Stimulated activated CD4-positive, alpha-beta T cell treated with anti-CD3 and anti-CD28 coated beads, Interleukin-1b, Interleukin-23, amount 100 ng/mL, for 24 hours (primary cell): ENCODE measurements around the gene CERKL.

Experiments used
- DNase-seq, 4 experiments: peaks; one replicate each; pipeline ENCODE4 v3.0.0-alpha.2; 2020; ENCODE audit warnings: low read depth in 4 of 4, low spot score in 1 of 4

Gene CERKL

GRCh38 chr2:181575024-181575649, 81.8 kb downstream of the CERKL start:
- no peak for DNase-seq

DNA sequence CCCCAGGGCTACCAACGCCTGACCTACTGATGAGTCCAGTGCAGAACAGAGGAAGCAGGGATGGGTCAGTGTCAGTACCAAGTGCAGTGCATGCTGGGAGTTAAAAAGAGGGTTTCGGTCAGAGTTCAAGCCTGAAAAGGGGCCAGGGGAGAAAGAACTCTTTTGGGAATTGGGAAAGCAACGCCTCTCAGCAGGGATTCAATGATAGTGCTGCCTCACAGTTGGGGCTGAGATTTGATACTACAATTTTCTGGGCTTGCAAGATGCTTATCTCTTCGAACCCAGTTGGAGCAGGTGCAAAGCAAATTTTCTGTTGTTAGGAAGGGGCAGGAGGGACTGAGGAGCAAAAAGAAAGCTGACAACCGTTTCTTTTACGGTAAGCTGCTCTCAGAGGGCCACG, 82.6 kb downstream of the CERKL start:
- no peak for DNase-seq

DNA sequence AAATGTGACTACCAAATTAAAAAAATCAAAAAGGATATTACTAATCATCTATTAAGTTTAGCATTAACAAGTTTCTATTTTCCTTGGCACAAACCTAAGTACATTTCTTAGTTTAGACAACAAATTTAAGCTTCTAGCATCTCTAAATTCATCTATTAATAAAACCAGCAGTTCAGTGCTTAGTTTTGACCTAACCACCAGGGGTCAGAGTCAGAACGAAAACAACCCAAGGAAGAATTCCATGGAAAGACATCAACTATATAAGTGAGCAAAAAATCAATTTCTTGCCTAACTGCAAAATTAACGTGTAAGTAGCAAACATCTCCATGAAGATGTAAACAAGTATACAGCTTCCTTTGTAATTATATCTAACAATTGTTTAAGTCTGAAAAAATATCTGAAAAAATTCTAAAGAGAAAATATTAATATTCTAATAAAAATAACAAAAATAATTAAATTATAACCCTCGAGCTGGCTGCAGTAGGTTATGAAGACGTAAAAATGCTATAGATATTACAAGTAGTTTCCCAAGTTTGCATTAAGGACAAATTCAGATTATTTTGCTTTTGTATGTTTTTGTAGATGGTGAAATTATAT, 83.7 kb downstream of the CERKL start:
- no peak for DNase-seq

GRCh38 chr2:181570833-181571661, 85.9 kb downstream of the CERKL start:
- DNase-seq, result no peak

DNA sequence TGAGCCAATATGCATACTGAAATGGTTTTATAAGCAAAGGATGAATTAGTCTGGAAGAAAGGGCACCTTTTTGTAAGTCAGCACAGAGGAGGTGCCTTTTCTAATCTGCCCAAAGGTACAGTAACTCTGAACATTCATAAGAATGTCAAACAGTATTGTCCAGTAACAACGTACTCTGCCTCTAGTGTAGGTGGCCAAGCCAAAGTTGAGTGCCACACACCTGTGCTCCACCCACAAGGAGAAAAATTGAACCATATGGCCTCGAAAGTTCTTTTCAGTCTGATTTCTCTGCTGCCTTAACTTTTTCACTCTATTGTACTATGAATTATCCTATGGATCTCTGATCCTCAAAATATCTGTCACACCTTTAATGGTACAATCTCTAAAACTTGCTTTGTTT, 86.8 kb downstream of the CERKL start:
- DNase-seq, result no peak

DNA sequence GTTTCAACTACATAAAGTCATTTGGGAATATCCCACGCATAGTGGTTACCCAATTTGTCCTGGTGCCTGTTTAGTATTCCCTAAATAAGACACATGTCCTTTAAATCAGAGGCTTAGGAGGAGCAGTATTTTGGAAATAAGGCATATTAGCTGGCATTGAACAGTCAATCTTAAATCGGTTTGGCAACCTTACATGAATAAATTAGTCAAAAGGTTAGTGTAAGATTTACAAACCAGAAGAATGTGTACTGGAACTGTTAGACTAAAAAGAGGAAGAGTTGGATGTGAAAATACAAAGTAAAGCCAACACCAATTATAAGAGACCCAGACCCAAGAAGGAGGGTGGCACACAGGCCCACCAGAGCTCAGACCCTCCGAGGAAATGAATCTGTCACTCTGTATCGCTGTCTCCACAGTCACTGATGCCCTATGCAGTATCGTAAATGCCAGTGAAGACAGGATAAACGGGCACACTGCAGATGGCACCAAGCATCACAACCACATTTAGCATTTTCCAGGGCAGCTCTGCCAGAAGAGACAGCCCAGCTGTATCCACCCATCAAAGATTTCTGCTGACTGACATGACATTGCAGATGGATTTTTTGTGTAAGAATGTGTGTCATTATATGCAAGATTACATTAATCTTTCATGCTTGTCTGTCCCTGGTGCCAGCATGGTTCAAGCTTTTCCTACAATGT, 90.4 kb downstream of the CERKL start:
- DNase-seq, result no peak

- no peak for DNase-seq
These were observed 93.7 kb downstream of the CERKL start for GRCh38 chr2:181563101-181563692.

- no peak for DNase-seq
These were observed 98.5 kb downstream of the CERKL start for GRCh38 chr2:181558371-181558770.

GRCh38 chr2:181554061-181554830, 102.7 kb downstream of the CERKL start:
- no peak for DNase-seq

GRCh38 chr2:181553244-181553643, 103.7 kb downstream of the CERKL start:
- DNase-seq, result no peak

- DNase-seq, result no peak
These were observed 104.1 kb downstream of the CERKL start for GRCh38 chr2:181552808-181553207.

DNA sequence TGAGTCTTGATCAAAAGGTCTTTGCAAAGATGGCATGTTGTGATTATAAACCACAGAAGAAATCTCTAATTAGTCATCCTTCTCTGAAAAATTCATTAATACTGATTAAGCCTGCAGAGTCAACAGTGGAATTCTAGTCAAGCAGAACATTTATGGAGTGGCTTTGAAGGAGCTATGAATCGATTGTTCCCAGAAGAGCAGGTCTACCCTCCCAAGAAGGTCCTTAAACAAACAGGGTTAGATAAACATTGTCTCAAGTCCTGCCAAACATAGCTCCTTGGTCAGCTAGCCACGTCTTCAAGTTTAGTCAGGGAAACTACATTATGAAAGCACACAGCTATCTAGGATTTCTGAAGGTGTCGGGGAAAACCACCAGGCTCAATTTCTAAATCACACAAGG, 110.8 kb downstream of the CERKL start:
- DNase-seq, result no peak

GRCh38 chr2:181542170-181542569, 114.7 kb downstream of the CERKL start:
- DNase-seq, result no peak

GRCh38 chr2:181540421-181540820, 116.5 kb downstream of the CERKL start:
- DNase-seq, result no peak

DNA sequence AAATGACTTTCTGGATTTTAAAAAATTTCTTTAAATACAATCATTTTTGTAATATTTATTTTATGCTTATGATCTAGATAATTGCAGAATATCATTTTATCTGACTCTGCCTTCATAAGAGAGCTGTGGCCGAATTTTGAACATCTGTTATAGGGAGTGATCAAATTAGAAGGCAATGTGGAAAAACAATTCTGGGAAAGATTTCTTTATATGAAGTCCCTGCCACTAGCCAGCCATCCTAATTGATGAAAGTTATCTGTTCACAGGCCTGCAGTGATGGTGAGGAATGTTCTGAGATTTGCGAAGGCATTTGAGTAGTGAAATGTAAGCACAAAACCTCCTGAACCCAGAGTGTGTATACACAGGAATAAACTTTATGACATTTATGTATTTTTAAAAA, 120.2 kb downstream of the CERKL start:
- no peak for DNase-seq

- no peak for DNase-seq
These were observed 128.5 kb downstream of the CERKL start for GRCh38 chr2:181528441-181528840.

GRCh38 chr2:181527058-181527457, 129.8 kb downstream of the CERKL start:
- no peak for DNase-seq

DNA sequence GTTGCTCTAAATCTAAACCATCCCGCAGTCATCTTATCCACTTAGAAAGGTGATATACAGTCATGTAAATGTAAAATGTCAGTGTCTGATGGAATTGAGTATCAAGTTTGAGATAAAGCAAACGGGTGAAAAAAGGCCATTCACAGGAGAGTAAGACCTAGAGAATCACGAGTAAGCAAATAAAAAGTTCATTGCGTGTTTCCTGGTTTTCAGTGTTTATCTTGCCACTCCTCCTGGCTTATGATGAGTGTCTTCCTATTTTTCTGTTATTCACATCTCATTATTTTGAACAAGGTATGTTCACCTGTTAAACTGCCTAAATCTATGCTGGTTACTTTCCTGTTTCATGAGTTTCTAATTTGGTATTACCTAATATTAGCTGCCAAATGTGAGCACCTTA, 130.9 kb downstream of the CERKL start:
- no peak for DNase-seq

- no peak for DNase-seq
These were observed 133.1 kb downstream of the CERKL start for GRCh38 chr2:181523756-181524155.

DNA sequence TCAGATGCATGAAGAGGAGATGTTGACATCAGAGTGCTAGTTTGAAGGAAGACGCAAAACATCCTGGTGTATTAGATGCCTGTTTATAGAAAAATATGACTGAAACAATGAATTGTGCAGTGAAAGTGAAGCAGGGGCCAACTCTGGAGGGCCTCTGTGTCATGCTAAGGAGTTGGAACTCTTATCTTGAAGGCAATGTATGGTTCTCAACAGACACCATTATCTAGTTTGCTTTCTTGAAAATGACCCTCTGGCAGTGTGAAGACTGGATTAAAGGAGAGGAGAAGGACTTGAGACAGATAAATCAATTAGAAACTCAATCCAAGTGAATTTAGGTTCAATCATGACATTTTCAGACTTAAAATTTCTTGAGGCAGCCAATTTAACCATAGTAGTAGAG, 136.7 kb downstream of the CERKL start:
- no peak for DNase-seq
